Small intestine (tissue), 4 donors: ENCODE results near the gene TICAM1. TPM values are rescaled to one million over a fixed set of nuclear protein-coding genes. Genes with fewer than 3 reads are reported as not detected.

ENCODE experiments used
- polyA plus RNA-seq, 4 donors: library from polyadenylated mRNA; stranded (reverse) in 3 of 4; unstranded in 1 of 4; fragments of 200-250 nt in 3 of 4; fragments of 120-200 nt in 1 of 4; gene quantifications; one replicate each; pipeline versions ENCODE4 v1.2.1 to v1.2.3, GENCODE V29; 2013
- donor health status: healthy with polysubstance abuse.
- donor health status: Bipolar disorder and iron deficiency.
- donor health status: healthy.

The TICAM1 gene
- polyA plus RNA-seq, 4 donors: 14.3 to 38.0 (median 20.6) TPM

Other genes with a start within 250 kb of the TICAM1 start
- gene TNFAIP8L1, start 192.2 kb downstream of the TICAM1 start, polyA plus RNA-seq: 10 to 100 TPM in 3 of 4 donors, 1 to 10 TPM in 1; 8.9 to 24.6 (median 16.0) TPM
- gene MYDGF, start 161.4 kb downstream of the TICAM1 start, polyA plus RNA-seq: 100 to 1,000 TPM in 2 of 4 donors, 10 to 100 TPM in 2; 45.8 to 220 (median 96.1) TPM
- gene DPP9, start 107.9 kb downstream of the TICAM1 start, polyA plus RNA-seq: 10 to 100 TPM; 37.1 to 59.5 (median 43.3) TPM
- gene FEM1A, start 40.0 kb downstream of the TICAM1 start, polyA plus RNA-seq: 1 to 10 TPM; 1.6 to 6.0 (median 3.2) TPM
- 100 to 1,000 TPM in 3 of 4 donors, 10 to 100 TPM in 1; 77.3 to 190 (median 145) TPM for gene PLIN3, start 36.0 kb upstream of the TICAM1 start, polyA plus RNA-seq
- under 1 TPM in 2 of 4 donors, not detected in 2; 0.10 to 0.12 TPM for gene ARRDC5, start 71.2 kb upstream of the TICAM1 start, polyA plus RNA-seq
- gene UHRF1, start 77.8 kb upstream of the TICAM1 start, polyA plus RNA-seq: 10 to 100 TPM in 2 of 4 donors, 1 to 10 TPM in 1, under 1 TPM in 1; 0.67 to 18.5 (median 6.0) TPM
- 10 to 100 TPM in 2 of 4 donors, 1 to 10 TPM in 2; 8.1 to 12.0 (median 10.6) TPM for gene KDM4B, start 137.4 kb upstream of the TICAM1 start, polyA plus RNA-seq